ENCODE measurements around the gene FSTL4.

- TF ChIP-seq POLR2A (IDR thresholded peaks at IDR 0.05), result no peak
- TF ChIP-seq CTCF (IDR thresholded peaks at IDR 0.05), result no peak
These were observed 352.9 kb downstream of the FSTL4 start for GRCh38 chr5:133259199-133259997.
